GM23338 (cell line): ENCODE results near the gene WNT7A. TPM values are rescaled to one million over a fixed set of nuclear protein-coding genes. Genes with fewer than 3 reads are reported as not detected.

Experiments used
- ATAC-seq: fragments of 200-7000 bp; cut with Tn5 transposase; 3 replicates; pipeline ENCODE4 v1.9.1; 2020
- DNase-seq: peaks from one replicate; pipeline ENCODE4 v3.0.0-alpha.2; 2015; ENCODE audit warnings: low spot score
- H2AFZ ChIP-seq: fragments of 200-600 bp; sonication (generic); 2 replicates; pipeline ENCODE4 v1.8.0; 2016; ENCODE audit warnings: antibody characterized with exemption, mild to moderate bottlenecking, moderate library complexity
- H3F3A ChIP-seq: fragments of 200-600 bp; sonication (generic); replicated peaks from 2 replicates; pipeline ENCODE4 v1.8.0; 2017; ENCODE audit warnings: antibody characterized with exemption, mixed run types, low read depth
- H3K27ac ChIP-seq: fragments of 200-600 bp; sonication (generic); 2 replicates; pipeline ENCODE4 v1.6.1; 2016; ENCODE audit warnings: low read depth
- H3K27me3 ChIP-seq: fragments of 200-600 bp; sonication (generic); 2 replicates; pipeline ENCODE4 v1.8.0; 2016; ENCODE audit warnings: mild to moderate bottlenecking, mixed run types, moderate library complexity; ENCODE audit not compliant: insufficient read depth
- H3K36me3 ChIP-seq: fragments of 200-600 bp; sonication (generic); 2 replicates; pipeline ENCODE4 v1.8.0; 2016; ENCODE audit warnings: mild to moderate bottlenecking; ENCODE audit not compliant: insufficient read depth
- H3K4me1 ChIP-seq: fragments of 200-600 bp; sonication (generic); 2 replicates; pipeline ENCODE4 v1.8.0; 2016; ENCODE audit warnings: mild to moderate bottlenecking, moderate library complexity; ENCODE audit not compliant: insufficient read depth
- H3K4me2 ChIP-seq: fragments of 200-600 bp; sonication (generic); 2 replicates; pipeline ENCODE4 v1.7.1; 2017; ENCODE audit warnings: mixed run types
- H3K4me3 ChIP-seq: fragments of 200-600 bp; sonication (generic); 2 replicates; pipeline ENCODE4 v1.6.1; 2016; ENCODE audit warnings: mixed run types
- H3K79me2 ChIP-seq: fragments of 200-600 bp; sonication (generic); replicated peaks from 2 replicates; pipeline ENCODE4 v1.8.0; 2017; ENCODE audit warnings: mild to moderate bottlenecking; ENCODE audit not compliant: insufficient read depth
- H3K9me2 ChIP-seq: fragments of 200-600 bp; sonication (generic); 2 replicates; pipeline ENCODE4 v1.8.0; 2017; ENCODE audit not compliant: insufficient read depth
- H4K20me1 ChIP-seq: fragments of 200-600 bp; sonication (generic); replicated peaks from 2 replicates; pipeline ENCODE4 v1.8.0; 2017; ENCODE audit warnings: mild to moderate bottlenecking; ENCODE audit not compliant: insufficient read depth
- H3K27ac Mint-ChIP-seq: 2 replicates; pipeline ENCODE4 v1.8.0; 2020; ENCODE audit warnings: inconsistent platforms, mild to moderate bottlenecking, moderate library complexity, mixed read lengths
- H3K27me3 Mint-ChIP-seq: 3 replicates; pipeline ENCODE4 v1.8.0; 2022; ENCODE audit warnings: low read depth, mild to moderate bottlenecking, moderate library complexity, mixed read lengths, inconsistent platforms; ENCODE audit not compliant: insufficient read depth, poor library complexity
- H3K36me3 Mint-ChIP-seq: 3 replicates; pipeline ENCODE4 v1.8.0; 2021; ENCODE audit warnings: low read depth, mild to moderate bottlenecking, inconsistent platforms, moderate library complexity, mixed read lengths
- H3K4me1 Mint-ChIP-seq: 3 replicates; pipeline ENCODE4 v1.8.0; 2020; ENCODE audit warnings: mild to moderate bottlenecking, inconsistent platforms, mixed read lengths
- H3K4me3 Mint-ChIP-seq: 3 replicates; pipeline ENCODE4 v1.8.0; 2021; ENCODE audit warnings: moderate library complexity, mild to moderate bottlenecking, inconsistent platforms, mixed read lengths
- H3K9me3 Mint-ChIP-seq: 3 replicates; pipeline ENCODE4 v1.8.0; 2020; ENCODE audit warnings: moderate library complexity, mild to moderate bottlenecking, inconsistent platforms, mixed read lengths
- CREB1 ChIP-seq: fragments of 250-450 bp; sonication (Bioruptor Pico); IDR thresholded peaks from 2 replicates; pipeline ENCODE4 v1.5.0; 2020; ENCODE audit warnings: low read depth, mild to moderate bottlenecking, moderate library complexity
- CTCF ChIP-seq, 2 experiments: fragments of 200-600 bp in 1 of 2; sonication (generic) in 1 of 2; conservative IDR thresholded peaks; 2 replicates each; pipeline versions ENCODE4 v1.5.1 to v1.6.1; 2016 to 2017; ENCODE audit warnings: antibody characterized with exemption in 2 of 2, low read depth in 2 of 2, mild to moderate bottlenecking in 2 of 2, moderate library complexity in 1 of 2
- EZH2phosphoT487 ChIP-seq: fragments of 200-600 bp; sonication (generic); IDR thresholded peaks from one replicate; pipeline ENCODE4 v1.8.1; 2018; ENCODE audit warnings: antibody characterized with exemption; ENCODE audit not compliant: unreplicated experiment
- REST ChIP-seq: IDR thresholded peaks from one replicate; pipeline ENCODE4 v1.6.1; 2018; ENCODE audit warnings: antibody characterized with exemption; ENCODE audit not compliant: unreplicated experiment
- STAT1 ChIP-seq: IDR thresholded peaks from one replicate; pipeline ENCODE4 v1.6.1; 2016; ENCODE audit warnings: antibody characterized with exemption; ENCODE audit not compliant: unreplicated experiment
- ZNF331 ChIP-seq: fragments of 250-450 bp; sonication (Bioruptor Pico); IDR thresholded peaks from 2 replicates; pipeline ENCODE4 v1.5.0; 2020; ENCODE audit warnings: low read depth, mild to moderate bottlenecking, moderate library complexity
- polyA plus RNA-seq: library from polyadenylated mRNA; unstranded; fragments of >200 nt; fragmentation: Nextera tagmentation; extraction: Ambion mirVana; gene quantifications from 2 replicates; pipeline ENCODE4 v1.2.1, GENCODE V29; 2016
- total RNA-seq: library from RNA; depleted of rRNA; stranded (reverse); fragments of >200 nt; shearing (Covaris generic); gene quantifications from 2 replicates; pipeline ENCODE4 v1.2.3, GENCODE V29; 2014

Gene WNT7A
- total and polyA plus RNA-seq, 2 experiments from 2014 or later, result not detected

DNA sequence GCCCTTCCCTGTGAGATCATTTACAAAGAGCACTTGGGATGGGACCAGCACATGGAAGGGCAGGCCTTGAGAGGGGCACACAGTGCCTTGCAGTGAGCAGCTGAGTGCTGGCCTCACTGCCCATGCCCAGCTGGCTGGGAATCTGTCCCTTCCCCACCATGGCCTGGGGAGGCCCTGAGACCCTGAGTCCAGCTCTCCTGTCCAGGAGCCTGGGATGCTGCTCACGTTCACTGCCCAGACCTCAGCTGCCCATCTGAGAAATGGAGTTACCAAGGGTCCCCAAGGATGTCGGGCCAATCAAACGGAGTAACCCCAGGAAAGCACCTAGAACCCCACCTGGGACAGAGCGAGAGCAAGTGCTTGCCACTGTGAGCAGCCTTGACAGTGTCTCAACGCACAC is 35.6 kb downstream of the WNT7A start:
- no peak overlapping the region for H2AFZ ChIP-seq
- no peaks in the 10 kb centered on the region for H3F3A ChIP-seq
- no peak for ATAC-seq
- H3K4me1 ChIP-seq, result peaks cover 5% of the 10 kb centered on the region; the same call in 1 of the 2 replicates
- H3K4me2 ChIP-seq, result no peak overlapping the region
- H3K36me3 ChIP-seq, result no peaks in the 10 kb centered on the region
- no peak overlapping the region for H3K4me3 ChIP-seq
- H3K79me2 ChIP-seq, result no peaks in the 10 kb centered on the region
- H3K27me3 Mint-ChIP-seq, result peaks cover 2% of the 10 kb centered on the region
- H3K4me3 Mint-ChIP-seq, result no peak overlapping the region
- DNase-seq, result no peak
- H3K9me2 ChIP-seq, result no peaks in the 10 kb centered on the region
- no peak overlapping the region for H3K27ac ChIP-seq
- no peak overlapping the region for H3K27ac Mint-ChIP-seq
- H3K36me3 Mint-ChIP-seq, result no peaks in the 10 kb centered on the region
- no peaks in the 10 kb centered on the region for H3K9me3 Mint-ChIP-seq
- no peaks in the 10 kb centered on the region for H3K27me3 ChIP-seq
- H3K4me1 Mint-ChIP-seq, result peaks cover 9% of the 10 kb centered on the region
- no peak for TF ChIP-seq STAT1
- TF ChIP-seq ZNF331 (CRISPR knock-in tag), result no peak
- TF ChIP-seq EZH2phosphoT487, result no peak
- no peaks in the 10 kb centered on the region for H4K20me1 ChIP-seq

- Histone ChIP-seq H3K79me2 (no peaks in the 10 kb centered on the region), H3F3A (no peaks in the 10 kb centered on the region), H3K4me1 (peaks cover 5% of the 10 kb centered on the region; the same call in 1 of the 2 replicates), H3K27ac (no peak overlapping the region), H3K27me3 (no peaks in the 10 kb centered on the region), H3K4me3 (no peak overlapping the region), H2AFZ (no peak overlapping the region), H3K9me2 (no peaks in the 10 kb centered on the region), H3K4me2 (no peak overlapping the region), H3K36me3 (no peaks in the 10 kb centered on the region), H4K20me1 (no peaks in the 10 kb centered on the region)
- Mint-ChIP-seq H3K4me3 (no peak overlapping the region), H3K4me1 (peaks cover 9% of the 10 kb centered on the region), H3K27me3 (peaks cover 2% of the 10 kb centered on the region), H3K27ac (no peak overlapping the region), H3K9me3 (no peaks in the 10 kb centered on the region), H3K36me3 (no peaks in the 10 kb centered on the region)
- DNase-seq (no peak), ATAC-seq (no peak)
- no peak for TF ChIP-seq REST
Observed at GRCh38 chr3:13843351-13843750, 36.5 kb downstream of the WNT7A start.

- Mint-ChIP-seq H3K27me3 (peaks cover 2% of the 10 kb centered on the region), H3K4me1 (peaks cover 4% of the 10 kb centered on the region; the same call in 2 of the 3 replicates), H3K4me3 (no peak overlapping the region), H3K27ac (no peak overlapping the region), H3K9me3 (no peaks in the 10 kb centered on the region), H3K36me3 (no peaks in the 10 kb centered on the region)
- H3K27me3 ChIP-seq, result no peaks in the 10 kb centered on the region
- no peaks in the 10 kb centered on the region for H3K36me3 ChIP-seq
- H3F3A ChIP-seq, result no peaks in the 10 kb centered on the region
- H3K4me3 ChIP-seq, result no peak overlapping the region
- no peak overlapping the region for H3K4me2 ChIP-seq
- no peak overlapping the region for H3K27ac ChIP-seq
- TF ChIP-seq CTCF (conservative IDR thresholded peaks at IDR 0.05; ENCODE audit: low read depth in 2 of 2) (no peak), STAT1 (no peak), CREB1 (CRISPR knock-in tag) (no peak)
- no peaks in the 10 kb centered on the region for H4K20me1 ChIP-seq
- no peak overlapping the region for H2AFZ ChIP-seq
- no peak for ATAC-seq
- no peak for DNase-seq
- peaks cover 2% of the 10 kb centered on the region; the same call in 1 of the 2 replicates for H3K4me1 ChIP-seq
- H3K9me2 ChIP-seq, result no peaks in the 10 kb centered on the region
- no peaks in the 10 kb centered on the region for H3K79me2 ChIP-seq
Observed at GRCh38 chr3:13842226-13842625, 37.6 kb downstream of the WNT7A start.
